Retinal pigment epithelial cell (primary cell): ENCODE data around the gene BORCS5.

ENCODE experiments used
- DNase-seq: peaks from one replicate; pipeline ENCODE4 v3.0.0-alpha.2; 2010; ENCODE audit warnings: low read depth
- H3K4me3 ChIP-seq: 2 replicates; pipeline ENCODE4 v1.5.1; 2011; ENCODE audit warnings: mild to moderate bottlenecking, low read length, control low read depth, moderate library complexity
- TF ChIP-seq, protein P1 (sequence below): conservative IDR thresholded peaks from 2 replicates; pipeline ENCODE4 v1.5.1; 2011; ENCODE audit warnings: low read depth, low read length, control low read depth, inconsistent platforms

The BORCS5 gene

GRCh38 chr12:12327802-12328201 is 29.1 kb upstream of the BORCS5 start:
- no peak for DNase-seq
- TF ChIP-seq, protein P1, sequence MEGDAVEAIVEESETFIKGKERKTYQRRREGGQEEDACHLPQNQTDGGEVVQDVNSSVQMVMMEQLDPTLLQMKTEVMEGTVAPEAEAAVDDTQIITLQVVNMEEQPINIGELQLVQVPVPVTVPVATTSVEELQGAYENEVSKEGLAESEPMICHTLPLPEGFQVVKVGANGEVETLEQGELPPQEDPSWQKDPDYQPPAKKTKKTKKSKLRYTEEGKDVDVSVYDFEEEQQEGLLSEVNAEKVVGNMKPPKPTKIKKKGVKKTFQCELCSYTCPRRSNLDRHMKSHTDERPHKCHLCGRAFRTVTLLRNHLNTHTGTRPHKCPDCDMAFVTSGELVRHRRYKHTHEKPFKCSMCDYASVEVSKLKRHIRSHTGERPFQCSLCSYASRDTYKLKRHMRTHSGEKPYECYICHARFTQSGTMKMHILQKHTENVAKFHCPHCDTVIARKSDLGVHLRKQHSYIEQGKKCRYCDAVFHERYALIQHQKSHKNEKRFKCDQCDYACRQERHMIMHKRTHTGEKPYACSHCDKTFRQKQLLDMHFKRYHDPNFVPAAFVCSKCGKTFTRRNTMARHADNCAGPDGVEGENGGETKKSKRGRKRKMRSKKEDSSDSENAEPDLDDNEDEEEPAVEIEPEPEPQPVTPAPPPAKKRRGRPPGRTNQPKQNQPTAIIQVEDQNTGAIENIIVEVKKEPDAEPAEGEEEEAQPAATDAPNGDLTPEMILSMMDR: peak; percentile 66
- H3K4me3 ChIP-seq: no peak overlapping the region

DNA sequence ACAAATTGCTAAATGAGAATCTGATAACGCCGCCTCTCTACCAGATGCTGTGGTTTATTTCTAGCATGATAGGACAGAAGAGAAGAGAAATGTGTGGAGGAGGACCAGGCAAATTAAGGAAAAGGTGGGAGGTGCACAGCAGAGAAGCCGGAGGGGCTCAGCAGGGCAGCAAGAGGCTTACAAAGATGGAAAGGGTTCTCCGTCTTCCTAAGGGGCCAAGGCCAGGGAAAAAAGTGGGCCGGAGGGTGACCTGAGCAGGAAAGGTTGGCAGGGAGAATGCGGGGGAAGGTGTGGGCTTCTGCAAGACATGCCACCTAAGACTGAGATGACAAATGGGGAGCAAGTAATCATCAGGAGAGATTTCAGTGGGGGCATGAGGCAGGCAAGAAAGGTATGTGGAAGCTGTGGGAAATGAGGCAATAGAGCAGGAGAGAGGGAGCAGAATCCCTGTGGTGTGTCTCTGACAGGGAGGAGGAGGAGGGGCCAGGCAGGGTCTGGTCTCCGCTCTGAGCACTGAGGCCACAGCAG is 25.6 kb upstream of the BORCS5 start:
- no peak for DNase-seq
- H3K4me3 ChIP-seq: no peak overlapping the region
- TF ChIP-seq, protein P1: no peak

- no peak overlapping the region for H3K4me3 ChIP-seq
- no peak for DNase-seq
- TF ChIP-seq, protein P1: no peak
Observed at GRCh38 chr12:12331896-12332295, 25.0 kb upstream of the BORCS5 start.

- no peak overlapping the region for H3K4me3 ChIP-seq
- TF ChIP-seq, protein P1: no peak
- DNase-seq: no peak
Observed at GRCh38 chr12:12333407-12334366, 23.2 kb upstream of the BORCS5 start.

DNA sequence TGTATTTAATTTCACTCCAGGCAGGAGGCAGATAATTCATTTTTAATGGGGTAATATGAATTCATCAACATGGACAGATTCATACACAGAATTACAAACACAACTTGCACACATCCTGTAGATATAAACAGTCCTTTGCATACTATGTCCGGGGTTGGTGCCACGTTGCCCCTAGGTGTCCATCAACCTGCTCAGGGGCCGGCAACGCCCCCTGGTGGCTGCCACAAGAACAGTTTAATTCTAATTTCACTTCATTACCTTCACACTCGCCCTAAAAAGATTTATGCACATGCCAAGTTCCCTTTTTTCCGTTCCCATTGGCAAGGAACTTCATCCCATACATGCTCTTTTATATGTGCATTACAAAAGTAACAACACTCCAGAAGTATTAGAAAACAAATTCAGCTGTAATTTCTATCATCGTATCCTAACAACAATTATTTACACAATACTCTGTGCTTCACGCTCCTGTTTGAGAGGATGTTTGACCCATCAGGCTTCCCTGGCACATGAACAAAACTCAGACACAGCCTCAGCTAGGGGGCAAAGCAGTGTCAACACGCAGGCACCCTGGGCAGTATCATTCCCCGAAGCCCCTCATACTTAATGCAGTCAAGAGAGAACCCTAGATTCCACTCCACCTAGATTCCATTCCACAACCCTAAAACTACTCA is 22.4 kb upstream of the BORCS5 start:
- H3K4me3 ChIP-seq: no peak overlapping the region
- DNase-seq: no peak
- TF ChIP-seq, protein P1: peak; percentile 79

DNA sequence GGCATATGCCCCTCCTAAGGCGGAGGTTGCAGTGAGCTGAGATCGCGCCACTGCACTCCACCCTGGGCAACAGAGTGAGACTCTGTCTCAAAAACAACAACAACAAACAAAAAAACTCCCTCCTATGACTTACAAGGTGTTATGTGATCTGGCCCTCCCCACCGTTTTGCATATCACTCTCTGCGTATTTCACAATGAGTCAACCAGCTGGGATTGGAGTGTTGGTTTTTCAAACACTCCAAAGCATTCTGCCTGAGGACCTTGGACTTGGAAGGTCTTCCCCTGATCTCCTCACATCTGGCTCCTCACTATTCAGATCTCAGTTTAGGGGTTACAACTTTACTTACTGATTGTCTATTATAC is 20.8 kb upstream of the BORCS5 start:
- DNase-seq: no peak
- no peak overlapping the region for H3K4me3 ChIP-seq
- TF ChIP-seq, protein P1: no peak
